ENCODE results near the gene PHGDH.

GRCh38 chr1:119673171-119673940, 38.4 kb upstream of the PHGDH start:
- TF ChIP-seq, protein P1, sequence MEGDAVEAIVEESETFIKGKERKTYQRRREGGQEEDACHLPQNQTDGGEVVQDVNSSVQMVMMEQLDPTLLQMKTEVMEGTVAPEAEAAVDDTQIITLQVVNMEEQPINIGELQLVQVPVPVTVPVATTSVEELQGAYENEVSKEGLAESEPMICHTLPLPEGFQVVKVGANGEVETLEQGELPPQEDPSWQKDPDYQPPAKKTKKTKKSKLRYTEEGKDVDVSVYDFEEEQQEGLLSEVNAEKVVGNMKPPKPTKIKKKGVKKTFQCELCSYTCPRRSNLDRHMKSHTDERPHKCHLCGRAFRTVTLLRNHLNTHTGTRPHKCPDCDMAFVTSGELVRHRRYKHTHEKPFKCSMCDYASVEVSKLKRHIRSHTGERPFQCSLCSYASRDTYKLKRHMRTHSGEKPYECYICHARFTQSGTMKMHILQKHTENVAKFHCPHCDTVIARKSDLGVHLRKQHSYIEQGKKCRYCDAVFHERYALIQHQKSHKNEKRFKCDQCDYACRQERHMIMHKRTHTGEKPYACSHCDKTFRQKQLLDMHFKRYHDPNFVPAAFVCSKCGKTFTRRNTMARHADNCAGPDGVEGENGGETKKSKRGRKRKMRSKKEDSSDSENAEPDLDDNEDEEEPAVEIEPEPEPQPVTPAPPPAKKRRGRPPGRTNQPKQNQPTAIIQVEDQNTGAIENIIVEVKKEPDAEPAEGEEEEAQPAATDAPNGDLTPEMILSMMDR (IDR thresholded peaks at IDR 0.05 in 8 of 11, conservative IDR thresholded peaks at IDR 0.05 in 3 of 11) = no peak
- TF ChIP-seq POLR2A (IDR thresholded peaks at IDR 0.05) (no peak), POLR2AphosphoS5 (IDR thresholded peaks at IDR 0.05) (no peak)
